ENCODE results near the gene ECE1. TPM values are rescaled to one million over a fixed set of nuclear protein-coding genes. Genes with fewer than 3 reads are reported as not detected.
"Not testable (repeated sequence)": the region's sequence is repeated elsewhere in the genome, so short reads cannot be mapped to it uniquely, and the experiment has no call there.

The ECE1 gene
- polyA plus RNA-seq, 3 donors: 43.8 to 51.4 (median 44.4) TPM

DNA sequence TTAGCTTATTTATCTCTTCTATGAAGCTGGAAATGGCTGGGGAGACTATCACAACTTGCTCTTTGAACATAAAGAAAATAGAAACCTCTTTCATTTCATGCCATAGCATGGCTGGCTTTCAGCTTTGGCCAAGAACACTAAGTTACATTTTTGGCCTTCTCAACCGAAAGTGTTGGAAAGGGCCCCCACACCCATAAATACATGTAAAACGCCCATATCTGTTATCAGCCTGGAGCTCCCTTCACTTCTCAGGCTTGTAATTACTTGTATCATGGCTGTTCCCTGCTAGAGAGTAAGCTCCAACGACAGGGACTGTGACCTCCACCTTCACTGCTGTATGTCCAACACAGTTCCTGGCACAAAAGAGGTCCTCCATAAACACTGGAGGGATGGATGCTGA, 100.8 kb downstream of the ECE1 start:
- DNase-seq (ENCODE audit: low read depth in 3 of 3, low spot score in 2 of 3): no peak

- DNase-seq (ENCODE audit: low read depth in 3 of 3, low spot score in 2 of 3): no peak
Measured at GRCh38 chr1:21188235-21188634, 102.0 kb downstream of the ECE1 start.

- DNase-seq (ENCODE audit: low read depth in 3 of 3, low spot score in 2 of 3): no peak
Measured at GRCh38 chr1:21185221-21185731, 105.0 kb downstream of the ECE1 start.

DNA sequence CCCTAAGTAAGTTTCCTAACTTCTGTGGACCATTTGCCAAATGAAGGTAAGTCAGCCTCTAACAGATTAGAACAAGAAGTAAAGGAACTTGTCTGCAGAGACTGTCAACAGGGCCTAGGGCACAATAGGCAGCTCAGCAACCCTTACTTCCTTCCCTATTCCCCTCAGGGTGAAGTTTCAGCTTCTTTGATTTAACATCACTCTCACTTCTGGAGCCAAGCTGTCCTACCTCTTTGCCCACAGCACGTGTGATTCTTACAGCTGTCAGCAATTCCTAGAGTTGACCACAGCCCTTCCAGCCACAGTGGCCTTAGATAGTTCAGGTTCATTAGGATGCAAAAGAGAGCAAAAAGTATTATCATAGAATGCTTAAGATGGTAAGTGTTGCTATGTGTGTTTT, 106.0 kb downstream of the ECE1 start:
- DNase-seq (ENCODE audit: low read depth in 3 of 3, low spot score in 2 of 3): no peak

- DNase-seq (ENCODE audit: low read depth in 3 of 3, low spot score in 2 of 3): no peak
Measured at GRCh38 chr1:21182181-21182731, 108.0 kb downstream of the ECE1 start.

DNA sequence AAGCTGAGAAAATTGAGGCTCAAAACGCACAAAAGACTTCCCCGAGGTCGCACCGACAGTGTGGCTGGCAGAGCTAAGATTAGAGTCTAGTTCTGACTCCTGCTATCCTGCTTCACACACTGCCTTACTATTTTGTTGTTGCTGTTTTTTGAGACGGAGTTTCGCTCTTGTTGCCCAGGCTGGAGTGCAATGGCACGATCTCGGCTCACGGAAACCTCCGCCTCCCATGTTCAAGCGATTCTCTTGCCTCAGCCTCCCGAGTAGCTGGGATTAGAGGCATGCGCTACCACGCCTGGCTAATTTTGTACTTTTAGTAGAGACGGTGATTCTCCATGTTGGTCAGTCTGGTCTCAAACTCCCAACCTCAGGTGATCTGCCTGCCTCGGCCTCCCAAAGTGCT, 112.0 kb downstream of the ECE1 start:
- DNase-seq (ENCODE audit: low read depth in 3 of 3, low spot score in 2 of 3): not testable (repeated sequence)

- peak; percentile 98 to 99 (median 98) for DNase-seq (ENCODE audit: low read depth in 3 of 3, low spot score in 2 of 3)
Measured at GRCh38 chr1:21176586-21177555, 113.4 kb downstream of the ECE1 start, which contains the start of gene EIF4G3. Gene EIF4G3, minus strand, starts transcription at chr1:21176897. Its CDS starts 174,155 bp downstream, at chr1:21002742.

- DNase-seq (ENCODE audit: low read depth in 3 of 3, low spot score in 2 of 3): no peak
Measured at GRCh38 chr1:21175670-21176581, 114.3 kb downstream of the ECE1 start.

DNA sequence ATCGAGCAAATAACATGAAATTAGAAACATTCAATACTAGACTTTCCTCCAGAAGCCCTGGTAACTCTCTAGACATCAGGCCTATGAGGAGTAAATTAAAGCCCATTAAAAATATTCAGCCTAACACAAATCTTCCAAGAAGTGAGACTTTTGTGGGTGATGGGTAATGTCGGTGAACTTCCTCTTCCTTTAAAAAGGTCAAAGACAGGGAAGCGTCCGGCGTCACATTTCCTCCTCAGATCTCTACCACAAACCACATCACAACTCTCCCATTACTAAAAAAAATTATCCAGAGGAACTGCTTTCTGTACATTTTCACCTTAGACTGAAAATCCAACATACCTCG, 115.0 kb downstream of the ECE1 start:
- DNase-seq (ENCODE audit: low read depth in 3 of 3, low spot score in 2 of 3): no peak

- DNase-seq (ENCODE audit: low read depth in 3 of 3, low spot score in 2 of 3): no peak
Measured at GRCh38 chr1:21174654-21175323, 115.5 kb downstream of the ECE1 start.

GRCh38 chr1:21174230-21174629, 116.0 kb downstream of the ECE1 start:
- DNase-seq (ENCODE audit: low read depth in 3 of 3, low spot score in 2 of 3): no peak

DNA sequence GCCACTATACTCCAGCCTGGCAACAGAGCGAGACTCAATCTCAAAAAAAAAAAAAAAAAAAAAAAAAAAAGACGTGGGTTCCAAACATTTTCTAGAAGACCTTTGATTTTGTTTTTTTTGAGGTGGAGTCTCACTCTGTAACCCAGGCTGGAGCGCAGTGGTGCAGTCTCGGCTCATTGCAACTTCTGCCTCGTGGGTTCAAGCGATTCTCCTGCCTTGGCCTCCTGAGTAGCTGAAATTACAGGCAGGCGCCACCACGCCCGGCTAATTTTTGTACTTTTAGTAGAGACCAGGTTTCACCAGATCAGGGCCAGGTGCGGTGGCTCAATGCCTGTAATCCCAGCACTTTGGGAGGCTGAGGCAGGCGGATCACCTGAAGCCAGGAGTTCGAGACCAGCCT, 117.2 kb downstream of the ECE1 start:
- not testable (repeated sequence) for DNase-seq (ENCODE audit: low read depth in 3 of 3, low spot score in 2 of 3)

DNA sequence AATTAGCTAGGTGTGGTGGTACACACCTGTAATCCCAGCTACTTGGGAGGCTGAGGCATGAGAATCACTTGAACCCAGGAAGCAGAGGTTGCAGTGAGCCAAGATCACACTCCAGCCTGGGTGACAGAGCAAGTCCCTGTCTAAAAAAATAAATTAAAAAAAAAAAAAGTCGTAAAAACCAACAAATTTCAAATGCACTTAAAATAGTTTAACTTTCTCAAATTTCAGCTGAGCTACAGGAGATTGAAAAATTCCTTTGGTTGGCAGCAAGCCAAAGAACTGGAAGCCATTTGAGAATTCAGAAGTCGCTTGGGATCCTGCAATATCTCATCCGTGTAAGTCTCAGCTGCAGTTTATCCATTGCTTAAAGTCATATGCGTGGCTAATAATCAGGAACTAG, 119.4 kb downstream of the ECE1 start:
- peak in 1 of 3 donors; percentile 60 for DNase-seq (ENCODE audit: low read depth in 3 of 3, low spot score in 2 of 3)

DNA sequence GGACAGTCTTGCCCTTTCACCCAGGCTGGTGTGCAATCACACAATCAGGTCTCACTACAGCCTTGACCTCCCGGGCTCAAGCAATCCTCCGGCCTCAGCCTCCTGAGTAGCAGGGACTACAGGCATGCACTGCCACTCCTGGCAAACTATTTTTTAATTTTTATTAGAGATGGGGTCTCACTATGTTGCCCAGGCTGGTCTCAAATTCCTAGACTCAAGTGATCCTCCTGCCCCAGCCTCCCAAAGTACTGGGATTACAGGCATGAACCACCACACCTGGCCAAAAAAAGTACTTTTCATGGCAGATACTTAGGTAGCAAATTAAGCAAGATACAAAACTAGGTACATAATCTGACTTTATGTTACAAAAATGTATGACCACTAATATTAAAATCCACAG, 121.8 kb downstream of the ECE1 start:
- DNase-seq (ENCODE audit: low read depth in 3 of 3, low spot score in 2 of 3): no peak

Other genes with a start within 250 kb of the ECE1 start
- 10 to 100 TPM; 65.2 to 70.7 (median 69.7) TPM for gene EIF4G3, start 113.6 kb downstream of the ECE1 start, polyA plus RNA-seq (ENCODE audit: insufficient read length in 3 of 3)
- 10 to 100 TPM; 16.9 to 21.2 (median 17.9) TPM for gene NBPF3, start 149.7 kb upstream of the ECE1 start, polyA plus RNA-seq (ENCODE audit: insufficient read length in 3 of 3)
- 10 to 100 TPM; 29.1 to 30.4 (median 30.2) TPM for gene ALPL, start 219.0 kb upstream of the ECE1 start, polyA plus RNA-seq (ENCODE audit: insufficient read length in 3 of 3)

Measured in right renal cortex interstitium (tissue), 3 donors.